CD14-positive monocyte (primary cell): ENCODE results near the gene CSE1L. TPM values are rescaled to one million over a fixed set of nuclear protein-coding genes. Genes with fewer than 3 reads are reported as not detected.
A peak's percentile ranks its signal among the peaks of the same experiment; 100 is the strongest.

Experiments used
- DNase-seq, 3 donors: peaks; one replicate each; pipeline ENCODE4 v3.0.0-alpha.2; 2011 to 2022
- H2AFZ ChIP-seq: 2 replicates; pipeline ENCODE4 v1.6.0; 2012; ENCODE audit warnings: mild to moderate bottlenecking, low read depth, low read length, inconsistent platforms; ENCODE audit not compliant: insufficient read depth, poor library complexity, severe bottlenecking
- H3K27ac ChIP-seq, 2 donors: 1 replicate in 1 of 2; 2 replicates in 1 of 2; pipeline ENCODE4 v1.5.1; 2012 to 2013; ENCODE audit warnings: low read length in 2 of 2, control low read depth in 1 of 2, inconsistent platforms in 1 of 2, low read depth in 1 of 2, mild to moderate bottlenecking in 1 of 2
- H3K27me3 ChIP-seq, 2 donors: one replicate each; pipeline versions ENCODE4 v1.6.0 to v1.6.1; 2011 to 2013; ENCODE audit warnings: low read length in 2 of 2; ENCODE audit not compliant: control insufficient read depth in 2 of 2, insufficient read depth in 2 of 2
- H3K36me3 ChIP-seq, 2 donors: replicated peaks in 1 of 2; 1 replicate in 1 of 2; 2 replicates in 1 of 2; pipeline versions ENCODE4 v1.5.1 to v1.6.1; 2012 to 2013; ENCODE audit warnings: low read length in 2 of 2, control low read depth in 1 of 2, inconsistent platforms in 1 of 2, mild to moderate bottlenecking in 1 of 2; ENCODE audit not compliant: insufficient read depth in 2 of 2, control insufficient read depth in 1 of 2
- H3K4me1 ChIP-seq, 2 donors: 1 replicate in 1 of 2; 2 replicates in 1 of 2; pipeline versions ENCODE4 v1.5.1 to v1.6.1; 2012 to 2013; ENCODE audit warnings: low read length in 2 of 2, control low read depth in 1 of 2, inconsistent platforms in 1 of 2, mild to moderate bottlenecking in 1 of 2, moderate library complexity in 1 of 2; ENCODE audit not compliant: insufficient read depth in 2 of 2, control insufficient read depth in 1 of 2
- H3K4me2 ChIP-seq: replicated peaks from 2 replicates; pipeline ENCODE3; 2012; ENCODE audit warnings: low read length, moderate library complexity, mild to moderate bottlenecking; ENCODE audit not compliant: poor library complexity, severe bottlenecking; ENCODE audit errors: extremely low read depth
- H3K4me3 ChIP-seq, 3 experiments: fragments of 200-600 bp in 1 of 3; sonication (generic) in 1 of 3; replicated peaks in 1 of 3; 1 replicate in 2 of 3; 2 replicates in 1 of 3; pipeline ENCODE4 v1.5.1; 2011 to 2013; ENCODE audit warnings: low read length in 3 of 3, mild to moderate bottlenecking in 3 of 3, control low read depth in 2 of 3, low read depth in 2 of 3, inconsistent platforms in 1 of 3, moderate library complexity in 1 of 3
- H3K79me2 ChIP-seq: 2 replicates; pipeline ENCODE4 v1.6.0; 2012; ENCODE audit warnings: mild to moderate bottlenecking, control low read depth, inconsistent platforms, low read length, moderate library complexity; ENCODE audit not compliant: insufficient read depth
- H3K9ac ChIP-seq: 2 replicates; pipeline ENCODE4 v1.6.0; 2017; ENCODE audit warnings: low read length, mild to moderate bottlenecking; ENCODE audit not compliant: insufficient read depth, poor library complexity, severe bottlenecking
- H3K9me3 ChIP-seq, 2 donors: replicated peaks in 1 of 2; 1 replicate in 1 of 2; 2 replicates in 1 of 2; pipeline versions ENCODE4 v1.5.1 to v1.6.1; 2012 to 2013; ENCODE audit warnings: low read length in 2 of 2, control low read depth in 1 of 2; ENCODE audit not compliant: control insufficient read depth in 1 of 2, insufficient read depth in 1 of 2
- H4K20me1 ChIP-seq: 2 replicates; pipeline ENCODE4 v1.6.0; 2012; ENCODE audit warnings: mild to moderate bottlenecking, low read length, control low read depth, moderate library complexity; ENCODE audit not compliant: insufficient read depth
- H3K27ac Mint-ChIP-seq, 7 donors: one replicate each; pipeline ENCODE4 v1.8.0; 2020; ENCODE audit warnings: mild to moderate bottlenecking in 7 of 7, mixed read lengths in 7 of 7, moderate library complexity in 6 of 7, inconsistent platforms in 2 of 7
- H3K27me3 Mint-ChIP-seq, 3 donors: one replicate each; pipeline ENCODE4 v1.8.0; 2021 to 2022; ENCODE audit warnings: low read depth in 3 of 3, mild to moderate bottlenecking in 3 of 3, mixed read lengths in 3 of 3, moderate library complexity in 3 of 3, inconsistent platforms in 1 of 3
- H3K36me3 Mint-ChIP-seq, 2 donors: one replicate each; pipeline ENCODE4 v1.8.0; 2020; ENCODE audit warnings: mixed read lengths in 2 of 2, inconsistent platforms in 1 of 2, mild to moderate bottlenecking in 1 of 2
- H3K4me1 Mint-ChIP-seq: one replicate; pipeline ENCODE4 v1.8.0; 2020; ENCODE audit warnings: mild to moderate bottlenecking, mixed read lengths
- H3K4me3 Mint-ChIP-seq, 2 donors: one replicate each; pipeline ENCODE4 v1.8.0; 2020; ENCODE audit warnings: mild to moderate bottlenecking in 2 of 2, mixed read lengths in 2 of 2, moderate library complexity in 1 of 2
- H3K9me3 Mint-ChIP-seq, 7 donors: one replicate each; pipeline ENCODE4 v1.8.0; 2020 to 2022; ENCODE audit warnings: mixed read lengths in 7 of 7, mild to moderate bottlenecking in 6 of 7, moderate library complexity in 6 of 7, inconsistent platforms in 2 of 7
- WGBS: methylation state at CpG from one replicate; pipeline ENCODE4 v1.1.5; 2013; ENCODE audit warnings: missing lambda C conversion rate; ENCODE audit not compliant: insufficient coverage; 5-methylcytosine and 5-hydroxymethylcytosine counted together
- intact Hi-C, 2 donors: fragments of 100-400 bp; cut with micrococcal nuclease; formaldehyde crosslinking; loops; one replicate each; pipeline versions ENCODE4 v1.15.0 to v1.15.1; 2023
- polyA plus RNA-seq, 3 donors: library from polyadenylated mRNA; depleted of rRNA in 1 of 3; unstranded in 2 of 3; stranded (reverse) in 1 of 3; fragments of 300-500 nt in 2 of 3; fragments of >200 nt in 1 of 3; fragmentation: Illumina TruSeq in 2 of 3; gene quantifications; 1 replicate in 2 of 3; 2 replicates in 1 of 3; pipeline ENCODE4 v1.2.3, GENCODE V29; 2012 to 2021
- small RNA-seq: library from RNA; depleted of rRNA; stranded (forward); fragments of <200 nt; gene quantifications from one replicate; pipeline ENCODE3, GENCODE V24; 2012; ENCODE audit warnings: low read depth; ENCODE audit not compliant: insufficient read length
- TF ChIP-seq, protein P1 (sequence below): fragments of 200-600 bp; IDR thresholded peaks from one replicate; pipeline ENCODE4 v1.8.0; 2022; ENCODE audit warnings: antibody characterized with exemption, mild to moderate bottlenecking

CSE1L gene
- polyA plus RNA-seq, 3 donors, result 8.5 to 22.0 (median 19.4) TPM

DNA sequence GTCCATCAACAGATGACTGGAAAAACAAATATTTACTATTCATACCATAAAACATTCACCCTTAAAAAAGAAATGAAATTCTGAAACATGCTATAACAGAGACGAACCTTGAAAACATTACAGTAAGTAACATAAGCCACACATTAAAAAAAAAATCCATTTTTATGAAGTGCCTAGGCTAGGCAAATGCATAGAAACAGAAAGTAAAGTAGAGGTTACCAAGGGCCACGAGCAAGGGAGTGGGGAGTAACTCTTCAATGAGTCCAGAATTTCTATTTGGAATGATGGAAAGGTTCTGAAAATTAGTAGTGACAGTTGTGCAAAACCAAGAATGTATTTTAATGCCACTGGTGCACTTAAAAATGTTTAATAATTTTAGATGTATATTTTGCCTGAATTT lies 94.3 kb downstream of the CSE1L start:
- no peak for DNase-seq
- H3K4me2 ChIP-seq, result no peak overlapping the region
- H3K9me3 Mint-ChIP-seq, result no peaks in the 10 kb centered on the region
- peaks cover 0 to 2% (median 0%) of the 10 kb centered on the region in 3 donors for H3K27me3 Mint-ChIP-seq
- H3K4me3 Mint-ChIP-seq, result no peak overlapping the region
- TF ChIP-seq, protein P1, sequence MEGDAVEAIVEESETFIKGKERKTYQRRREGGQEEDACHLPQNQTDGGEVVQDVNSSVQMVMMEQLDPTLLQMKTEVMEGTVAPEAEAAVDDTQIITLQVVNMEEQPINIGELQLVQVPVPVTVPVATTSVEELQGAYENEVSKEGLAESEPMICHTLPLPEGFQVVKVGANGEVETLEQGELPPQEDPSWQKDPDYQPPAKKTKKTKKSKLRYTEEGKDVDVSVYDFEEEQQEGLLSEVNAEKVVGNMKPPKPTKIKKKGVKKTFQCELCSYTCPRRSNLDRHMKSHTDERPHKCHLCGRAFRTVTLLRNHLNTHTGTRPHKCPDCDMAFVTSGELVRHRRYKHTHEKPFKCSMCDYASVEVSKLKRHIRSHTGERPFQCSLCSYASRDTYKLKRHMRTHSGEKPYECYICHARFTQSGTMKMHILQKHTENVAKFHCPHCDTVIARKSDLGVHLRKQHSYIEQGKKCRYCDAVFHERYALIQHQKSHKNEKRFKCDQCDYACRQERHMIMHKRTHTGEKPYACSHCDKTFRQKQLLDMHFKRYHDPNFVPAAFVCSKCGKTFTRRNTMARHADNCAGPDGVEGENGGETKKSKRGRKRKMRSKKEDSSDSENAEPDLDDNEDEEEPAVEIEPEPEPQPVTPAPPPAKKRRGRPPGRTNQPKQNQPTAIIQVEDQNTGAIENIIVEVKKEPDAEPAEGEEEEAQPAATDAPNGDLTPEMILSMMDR, result no peak
- peaks cover 40 to 78% of the 10 kb centered on the region in 2 donors for H3K36me3 Mint-ChIP-seq
- H3K27ac ChIP-seq, result peak overlapping the region in 1 of 2 donors; percentile 0
- H2AFZ ChIP-seq, result no peak overlapping the region
- peaks cover 4% of the 10 kb centered on the region for H3K79me2 ChIP-seq
- H4K20me1 ChIP-seq, result peaks cover 28% of the 10 kb centered on the region
- WGBS, result 67% methylated on average over 1 of the region's 2 CpGs
- peak overlapping the region in 1 of 7 donors; percentile 18 for H3K27ac Mint-ChIP-seq
- intact Hi-C loops, result no loop called here
- H3K4me3 ChIP-seq, result no peak overlapping the region
- no peaks in the 10 kb centered on the region for H3K9me3 ChIP-seq
- H3K36me3 ChIP-seq, result peaks cover 34 to 78% of the 10 kb centered on the region in 2 donors
- no peaks in the 10 kb centered on the region for H3K27me3 ChIP-seq
- H3K9ac ChIP-seq, result no peak overlapping the region
- H3K4me1 ChIP-seq, result no peaks in the 10 kb centered on the region
- H3K4me1 Mint-ChIP-seq, result no peaks in the 10 kb centered on the region

DNA sequence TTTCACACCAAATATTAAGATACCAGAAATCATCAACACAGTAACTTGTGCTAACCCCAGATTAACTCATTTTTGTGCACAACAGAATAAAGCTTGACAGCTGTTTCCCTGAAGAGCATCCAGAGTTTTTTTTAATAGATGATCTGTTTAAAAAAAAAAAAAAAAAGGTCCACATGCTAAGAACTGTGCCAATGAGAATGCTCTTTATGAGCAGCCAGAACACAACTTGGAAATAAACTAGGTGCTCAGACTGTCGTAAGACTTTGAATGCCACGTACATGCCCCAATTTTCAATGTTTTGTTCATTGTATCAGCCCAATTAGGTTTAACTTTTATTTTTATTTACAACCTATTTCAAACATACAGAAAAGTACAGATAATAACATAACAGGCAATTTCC lies 94.7 kb downstream of the CSE1L start:
- intact Hi-C loops, result no loop called here
- Histone ChIP-seq H3K27me3 (no peaks in the 10 kb centered on the region), H3K36me3 (peaks cover 34 to 78% of the 10 kb centered on the region in 2 donors), H3K27ac (peak overlapping the region in 1 of 2 donors; percentile 0), H4K20me1 (peaks cover 30% of the 10 kb centered on the region), H3K79me2 (peaks cover 4% of the 10 kb centered on the region), H3K4me3 (no peak overlapping the region), H3K4me2 (no peak overlapping the region), H2AFZ (no peak overlapping the region), H3K9me3 (no peaks in the 10 kb centered on the region), H3K9ac (no peak overlapping the region), H3K4me1 (no peaks in the 10 kb centered on the region)
- WGBS, result 100% methylated on average over 1 of the region's 2 CpGs
- Mint-ChIP-seq H3K4me1 (no peaks in the 10 kb centered on the region), H3K9me3 (no peaks in the 10 kb centered on the region), H3K27me3 (peaks cover 0 to 2% (median 0%) of the 10 kb centered on the region in 3 donors), H3K4me3 (no peak overlapping the region), H3K36me3 (peaks cover 37 to 78% of the 10 kb centered on the region in 2 donors), H3K27ac (peak overlapping the region in 1 of 7 donors; percentile 10)
- DNase-seq, result no peak
- TF ChIP-seq, protein P1, result no peak

Small RNA genes within 50 kb of the gene (small RNA-seq; reads per million reads assigned to genes)
- 0.71 reads per million for gene SNAP23P1

Other genes starting within 250 kb of the CSE1L start
- gene PREX1, start 218.3 kb upstream of the CSE1L start, polyA plus RNA-seq, result 100 to 1,000 TPM in 1 of 3 donors, 10 to 100 TPM in 2; 24.3 to 114 (median 27.5) TPM
- gene ARFGEF2, start 124.6 kb upstream of the CSE1L start, polyA plus RNA-seq, result 10 to 100 TPM in 1 of 3 donors, 1 to 10 TPM in 2; 4.6 to 10.9 (median 5.5) TPM
- gene STAU1, start 142.0 kb downstream of the CSE1L start, polyA plus RNA-seq, result 10 to 100 TPM; 17.3 to 34.2 (median 24.0) TPM
- 10 to 100 TPM; 13.8 to 31.5 (median 17.7) TPM for gene DDX27, start 173.1 kb downstream of the CSE1L start, polyA plus RNA-seq
- 10 to 100 TPM; 11.4 to 23.2 (median 13.3) TPM for gene ZNFX1, start 231.7 kb downstream of the CSE1L start, polyA plus RNA-seq